Epithelial cell of esophagus (primary cell): ENCODE measurements around the gene ANXA1.
A peak's percentile ranks its signal among the peaks of the same experiment; 100 is the strongest.
"Not testable (repeated sequence)": the region's sequence is repeated elsewhere in the genome, so short reads cannot be mapped to it uniquely, and the experiment has no call there.

Experiments used
- DNase-seq: peaks from one replicate; pipeline ENCODE4 v3.0.0; 2010; ENCODE audit warnings: low read depth
- H3K4me3 ChIP-seq: 2 replicates; pipeline ENCODE4 v1.5.1; 2011; ENCODE audit warnings: mild to moderate bottlenecking, low read length, control low read depth
- TF ChIP-seq, protein P1 (sequence below): IDR thresholded peaks from 2 replicates; pipeline ENCODE4 v1.5.1; 2011; ENCODE audit warnings: low read depth, mild to moderate bottlenecking, low read length, control low read depth, inconsistent platforms; ENCODE audit not compliant: insufficient read depth; ENCODE audit errors: missing control alignments

ANXA1 gene, protein sequence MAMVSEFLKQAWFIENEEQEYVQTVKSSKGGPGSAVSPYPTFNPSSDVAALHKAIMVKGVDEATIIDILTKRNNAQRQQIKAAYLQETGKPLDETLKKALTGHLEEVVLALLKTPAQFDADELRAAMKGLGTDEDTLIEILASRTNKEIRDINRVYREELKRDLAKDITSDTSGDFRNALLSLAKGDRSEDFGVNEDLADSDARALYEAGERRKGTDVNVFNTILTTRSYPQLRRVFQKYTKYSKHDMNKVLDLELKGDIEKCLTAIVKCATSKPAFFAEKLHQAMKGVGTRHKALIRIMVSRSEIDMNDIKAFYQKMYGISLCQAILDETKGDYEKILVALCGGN

DNA sequence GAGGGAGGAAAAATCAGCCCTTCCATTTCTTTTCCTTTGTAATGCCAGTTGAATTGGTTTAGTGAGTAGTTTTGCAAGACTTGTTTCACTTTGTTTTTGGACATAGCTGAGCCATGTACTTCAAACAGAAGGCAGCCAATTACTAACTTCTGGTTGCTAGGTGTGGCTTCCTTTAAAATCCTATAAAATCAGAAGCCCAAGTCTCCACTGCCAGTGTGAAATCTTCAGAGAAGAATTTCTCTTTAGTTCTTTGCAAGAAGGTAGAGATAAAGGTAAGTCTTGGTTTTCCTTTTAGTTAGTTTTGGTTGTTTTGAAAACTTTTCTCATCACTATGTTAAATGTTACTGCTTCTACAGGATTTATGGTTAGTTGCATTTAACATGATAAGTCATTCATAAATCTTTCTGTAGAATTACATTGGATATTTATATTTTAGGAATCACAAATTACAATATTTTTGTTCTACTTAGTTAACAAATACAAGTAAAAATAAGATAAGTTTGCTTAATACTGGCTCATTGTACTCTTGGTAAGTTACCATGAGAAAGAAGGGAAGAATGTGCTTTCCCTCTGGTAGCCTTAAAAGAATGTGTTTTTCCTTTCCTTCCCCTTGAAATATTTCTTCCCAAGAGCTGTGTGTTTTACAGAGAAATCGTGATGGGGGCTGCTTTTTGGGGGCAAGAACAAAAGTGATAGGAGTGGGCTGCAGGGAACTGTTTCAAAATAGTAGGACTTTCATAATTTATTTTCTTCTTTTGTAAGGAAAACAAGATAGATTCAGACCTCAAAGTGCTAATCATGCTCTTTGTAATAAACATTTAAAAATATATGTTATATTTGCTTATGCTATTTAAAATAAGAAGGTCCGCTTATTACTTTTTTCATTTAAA is at the start of gene ANXA1:
Gene ANXA1, plus strand, starts transcription at position 213 of the 890 bp plus-strand sequence. CDS start 6,671 bp downstream, outside the sequence.
- TF ChIP-seq, protein P1, sequence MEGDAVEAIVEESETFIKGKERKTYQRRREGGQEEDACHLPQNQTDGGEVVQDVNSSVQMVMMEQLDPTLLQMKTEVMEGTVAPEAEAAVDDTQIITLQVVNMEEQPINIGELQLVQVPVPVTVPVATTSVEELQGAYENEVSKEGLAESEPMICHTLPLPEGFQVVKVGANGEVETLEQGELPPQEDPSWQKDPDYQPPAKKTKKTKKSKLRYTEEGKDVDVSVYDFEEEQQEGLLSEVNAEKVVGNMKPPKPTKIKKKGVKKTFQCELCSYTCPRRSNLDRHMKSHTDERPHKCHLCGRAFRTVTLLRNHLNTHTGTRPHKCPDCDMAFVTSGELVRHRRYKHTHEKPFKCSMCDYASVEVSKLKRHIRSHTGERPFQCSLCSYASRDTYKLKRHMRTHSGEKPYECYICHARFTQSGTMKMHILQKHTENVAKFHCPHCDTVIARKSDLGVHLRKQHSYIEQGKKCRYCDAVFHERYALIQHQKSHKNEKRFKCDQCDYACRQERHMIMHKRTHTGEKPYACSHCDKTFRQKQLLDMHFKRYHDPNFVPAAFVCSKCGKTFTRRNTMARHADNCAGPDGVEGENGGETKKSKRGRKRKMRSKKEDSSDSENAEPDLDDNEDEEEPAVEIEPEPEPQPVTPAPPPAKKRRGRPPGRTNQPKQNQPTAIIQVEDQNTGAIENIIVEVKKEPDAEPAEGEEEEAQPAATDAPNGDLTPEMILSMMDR = no peak
- peak; percentile 92 for DNase-seq
- peak within 1 kb of the TSS; percentile 92 for H3K4me3 ChIP-seq

DNA sequence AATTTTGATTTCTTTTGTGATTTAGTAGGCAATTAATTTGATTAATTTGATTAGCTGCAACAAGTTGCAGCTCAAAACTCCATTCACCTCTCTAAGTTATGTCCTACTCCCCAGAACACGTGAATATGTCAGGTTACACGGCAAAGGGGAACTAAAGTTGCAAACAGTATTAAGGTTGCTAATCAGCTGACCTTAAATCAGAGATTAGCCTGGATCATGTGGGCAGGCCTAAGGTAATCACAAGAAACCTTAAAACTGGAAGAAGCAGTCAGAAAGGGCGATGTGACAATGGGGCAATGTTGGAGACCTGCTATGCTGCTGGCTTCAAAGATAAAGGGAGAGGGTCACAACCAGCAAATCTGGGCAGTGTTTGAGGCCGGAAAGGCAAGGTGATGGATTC is 47.3 kb upstream of the ANXA1 start:
- H3K4me3 ChIP-seq = no peak overlapping the region
- no peak for DNase-seq
- TF ChIP-seq, protein P1 = no peak

DNA sequence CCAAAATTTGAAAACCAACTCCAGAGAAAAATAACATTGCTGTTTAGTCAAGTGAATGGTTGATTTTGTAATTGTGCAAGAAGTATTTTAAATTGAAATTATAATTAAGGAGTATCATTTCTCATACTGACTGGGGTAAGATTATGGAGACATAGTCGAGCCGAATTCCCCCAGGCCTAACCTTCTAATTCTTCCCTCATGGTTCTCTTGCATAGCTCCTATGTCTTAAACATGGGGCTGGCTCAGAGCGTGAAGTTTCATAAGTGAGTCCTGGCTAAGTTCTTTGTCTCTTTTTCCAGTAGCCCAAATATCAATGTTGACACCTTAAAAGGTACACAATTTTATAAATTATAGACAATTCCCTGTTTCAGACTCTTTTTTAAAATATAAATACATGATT is 46.7 kb upstream of the ANXA1 start:
- TF ChIP-seq, protein P1 = no peak
- no peak for DNase-seq
- H3K4me3 ChIP-seq = no peak overlapping the region

DNA sequence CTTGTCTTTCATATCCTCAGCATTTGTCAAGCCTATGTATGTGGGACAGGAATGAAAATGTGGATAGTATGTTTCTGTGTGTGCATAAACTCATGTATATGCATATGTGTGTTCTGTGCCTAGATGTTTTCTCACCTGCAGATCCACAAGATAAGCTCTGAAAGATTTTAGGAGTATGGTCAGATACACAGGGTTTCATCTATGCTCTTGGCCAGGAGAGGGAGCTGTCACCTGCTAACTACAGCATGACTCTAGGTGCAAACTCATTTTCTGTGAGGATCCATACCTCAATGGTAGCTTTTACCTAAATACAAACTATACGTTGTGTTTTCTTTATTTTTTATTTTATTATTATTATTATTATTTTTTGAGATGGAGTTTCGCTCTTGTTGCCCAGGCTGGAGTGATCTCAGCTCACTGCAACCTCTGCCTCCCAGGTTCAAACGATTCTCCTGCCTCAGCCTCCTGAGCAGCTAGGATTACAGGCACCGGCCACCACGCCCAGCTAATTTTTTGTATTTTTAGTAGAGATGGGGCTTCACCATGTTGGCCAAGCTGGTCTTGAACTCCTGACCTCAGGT is 44.1 kb upstream of the ANXA1 start:
- TF ChIP-seq, protein P1 = peak; percentile 89
- DNase-seq = peak; percentile 84
- H3K4me3 ChIP-seq = not testable (repeated sequence)

DNA sequence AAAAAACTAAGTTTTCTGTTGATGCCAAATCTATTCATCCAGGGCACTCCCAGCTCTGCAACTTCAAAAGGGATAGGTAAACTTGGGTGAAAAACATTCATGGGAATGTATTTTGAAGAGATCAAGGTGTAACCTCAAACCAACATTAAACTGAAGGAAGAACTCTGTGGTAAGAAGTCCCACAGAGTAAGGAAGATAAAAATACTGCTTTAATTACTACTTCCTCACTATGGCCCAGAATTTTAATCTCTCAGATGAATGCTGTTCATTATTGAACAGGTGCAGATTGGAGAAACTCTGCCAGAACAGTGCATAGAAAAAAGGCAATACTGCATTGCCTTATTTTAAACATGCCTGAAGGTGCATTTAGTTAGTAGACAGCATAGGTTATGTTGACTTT is 37.6 kb upstream of the ANXA1 start:
- no peak for DNase-seq
- TF ChIP-seq, protein P1 = no peak
- no peak overlapping the region for H3K4me3 ChIP-seq

DNA sequence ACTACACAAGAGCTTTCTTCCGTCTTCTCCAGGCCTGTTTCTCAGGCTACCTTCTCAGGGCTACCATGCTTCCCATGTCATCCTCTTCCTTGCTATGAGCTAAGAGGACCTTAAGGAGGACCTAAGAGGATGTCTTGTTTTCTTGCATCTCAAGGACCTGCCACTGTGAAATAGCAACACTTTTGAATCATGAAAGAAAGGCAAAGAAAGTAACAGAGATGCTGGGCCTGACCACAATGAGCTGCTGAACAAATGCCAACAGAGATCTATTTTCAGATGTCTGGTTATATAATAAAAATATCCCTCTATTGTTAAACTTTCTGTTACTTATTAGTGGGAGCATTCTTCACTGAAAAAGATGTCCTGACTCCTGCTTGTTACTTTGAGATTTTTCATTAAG is 36.7 kb upstream of the ANXA1 start:
- H3K4me3 ChIP-seq = no peak overlapping the region
- DNase-seq = no peak
- TF ChIP-seq, protein P1 = no peak
